ENCODE measurements around the gene AGAP2.
"Not testable (repeated sequence)": the region's sequence is repeated elsewhere in the genome, so short reads cannot be mapped to it uniquely, and the experiment has no call there.

AGAP2 gene

GRCh38 chr12:57692500-57692899 lies 46.0 kb downstream of the AGAP2 start:
- no peak for DNase-seq

GRCh38 chr12:57688931-57689330 lies 49.6 kb downstream of the AGAP2 start:
- DNase-seq: no peak

GRCh38 chr12:57687862-57688261 lies 50.7 kb downstream of the AGAP2 start:
- no peak for DNase-seq

GRCh38 chr12:57679697-57680096 lies 58.8 kb downstream of the AGAP2 start:
- no peak for DNase-seq

- DNase-seq: not testable (repeated sequence)
Observed at GRCh38 chr12:57677947-57678346, 60.6 kb downstream of the AGAP2 start.

- no peak for DNase-seq
Observed at GRCh38 chr12:57674691-57675090, 63.9 kb downstream of the AGAP2 start.

Measured in eye (tissue), 1 donor.